Activated naive CD8-positive, alpha-beta T cell (primary cell): ENCODE data around the gene MX2.

Source experiments
- H3K27ac Mint-ChIP-seq: one replicate; pipeline ENCODE4 v1.8.0; 2021; ENCODE audit warnings: mixed read lengths
- H3K27me3 Mint-ChIP-seq: one replicate; pipeline ENCODE4 v1.8.0; 2021; ENCODE audit warnings: mixed read lengths
- H3K36me3 Mint-ChIP-seq: one replicate; pipeline ENCODE4 v1.8.0; 2021; ENCODE audit warnings: mixed read lengths
- H3K4me1 Mint-ChIP-seq: one replicate; pipeline ENCODE4 v1.8.0; 2021; ENCODE audit warnings: low read depth, mixed read lengths
- H3K4me3 Mint-ChIP-seq: one replicate; pipeline ENCODE4 v1.8.0; 2021; ENCODE audit warnings: mild to moderate bottlenecking, mixed read lengths
- H3K9me3 Mint-ChIP-seq: one replicate; pipeline ENCODE4 v1.8.0; 2021; ENCODE audit warnings: low read depth, mixed read lengths

Gene MX2

DNA sequence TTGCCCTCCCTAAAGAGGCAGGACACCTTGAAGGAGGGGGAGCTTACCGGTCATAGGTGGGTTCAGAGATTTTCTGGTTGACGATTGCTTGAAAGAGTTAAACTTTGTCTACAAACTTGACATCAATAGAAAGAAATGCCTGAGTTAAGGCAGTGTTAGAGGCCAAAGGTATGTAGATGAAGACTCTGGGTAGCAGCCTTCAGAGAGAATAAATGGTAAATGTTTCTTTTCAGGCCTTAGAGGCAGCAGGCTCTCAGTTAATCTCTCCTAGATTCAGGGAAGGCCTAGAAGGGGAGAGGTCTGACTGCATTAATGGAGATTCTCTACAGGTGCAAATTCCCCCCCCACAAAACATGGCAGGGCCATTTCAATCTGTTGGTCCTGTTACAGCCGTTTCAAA, 91.9 kb downstream of the MX2 start:
- Mint-ChIP-seq H3K27me3 (no peaks in the 10 kb centered on the region), H3K27ac (peak overlapping the region; percentile 5), H3K4me3 (no peak overlapping the region), H3K4me1 (no peaks in the 10 kb centered on the region), H3K36me3 (peaks cover 2% of the 10 kb centered on the region), H3K9me3 (no peaks in the 10 kb centered on the region)

DNA sequence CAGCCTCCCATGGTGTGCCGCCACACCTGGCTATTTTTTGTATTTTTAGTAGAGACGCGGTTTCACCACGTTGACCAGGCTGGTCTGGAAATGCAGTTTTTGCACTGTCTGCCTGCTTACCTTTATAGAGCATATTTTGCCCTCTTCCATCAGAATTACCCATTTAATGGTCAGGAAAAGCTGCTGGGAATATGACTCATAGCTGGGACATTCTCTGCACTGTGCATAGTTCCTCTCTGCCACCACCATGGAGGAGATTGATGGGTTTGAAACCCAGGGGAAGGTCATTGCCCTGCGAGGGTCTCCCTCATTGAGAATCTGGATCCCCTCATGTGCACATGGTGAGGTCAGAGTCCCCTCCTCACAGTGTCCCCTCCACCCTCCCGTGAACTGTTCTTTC, 96.3 kb downstream of the MX2 start:
- no peaks in the 10 kb centered on the region for H3K4me1 Mint-ChIP-seq
- H3K9me3 Mint-ChIP-seq, result no peaks in the 10 kb centered on the region
- no peak overlapping the region for H3K4me3 Mint-ChIP-seq
- peak overlapping the region; percentile 2 for H3K27ac Mint-ChIP-seq
- H3K27me3 Mint-ChIP-seq, result no peaks in the 10 kb centered on the region
- peaks cover 4% of the 10 kb centered on the region for H3K36me3 Mint-ChIP-seq

DNA sequence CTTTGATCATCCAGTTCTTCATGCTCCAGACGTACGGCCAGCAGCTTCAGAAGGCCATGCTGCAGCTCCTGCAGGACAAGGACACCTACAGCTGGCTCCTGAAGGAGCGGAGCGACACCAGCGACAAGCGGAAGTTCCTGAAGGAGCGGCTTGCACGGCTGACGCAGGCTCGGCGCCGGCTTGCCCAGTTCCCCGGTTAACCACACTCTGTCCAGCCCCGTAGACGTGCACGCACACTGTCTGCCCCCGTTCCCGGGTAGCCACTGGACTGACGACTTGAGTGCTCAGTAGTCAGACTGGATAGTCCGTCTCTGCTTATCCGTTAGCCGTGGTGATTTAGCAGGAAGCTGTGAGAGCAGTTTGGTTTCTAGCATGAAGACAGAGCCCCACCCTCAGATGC, 96.7 kb downstream of the MX2 start:
- Mint-ChIP-seq H3K27me3 (no peaks in the 10 kb centered on the region), H3K36me3 (peaks cover 4% of the 10 kb centered on the region), H3K27ac (no peak overlapping the region)

More for the DNA sequence above, 96.7 kb downstream of the MX2 start:
- Mint-ChIP-seq H3K9me3 (no peaks in the 10 kb centered on the region), H3K4me3 (no peak overlapping the region), H3K4me1 (no peaks in the 10 kb centered on the region)
